Measurements from ENCODE around the gene IFIT5. TPM values are rescaled to one million over a fixed set of nuclear protein-coding genes. Genes with fewer than 3 reads are reported as not detected.

The IFIT5 gene
- total RNA-seq, 1 donor from 2014 or later: 42.9 TPM

GRCh38 chr10:89458291-89458690, 43.9 kb downstream of the IFIT5 start:
- H3K4me3 Mint-ChIP-seq (ENCODE audit: unreplicated experiment): no peak overlapping the region
- FAIRE-seq (peak; percentile 99), DNase-seq (ENCODE audit: low read depth) (peak; percentile 87)
- Histone ChIP-seq H4K20me1 (ENCODE audit: insufficient read depth, low read length) (no peaks in the 10 kb centered on the region), H3K9ac (ENCODE audit: low read length) (no peak overlapping the region), H3K27me3 (ENCODE audit: insufficient read depth, low read length) (no peaks in the 10 kb centered on the region), H3K9me3 (ENCODE audit: insufficient read depth, low read depth, low read length) (no peaks in the 10 kb centered on the region), H3K4me2 (ENCODE audit: low read length) (peak overlapping the region; percentile 75), H3K4me1 (ENCODE audit: insufficient read depth, low read length) (peaks cover 9% of the 10 kb centered on the region), H3K36me3 (ENCODE audit: insufficient read depth, low read length) (no peaks in the 10 kb centered on the region), H3K4me3 (ENCODE audit: insufficient read depth, low read depth, low read length) (peak overlapping the region; percentile 14), H2AFZ (ENCODE audit: low read depth, low read length) (no peak overlapping the region), H3K27ac (ENCODE audit: low read depth, low read length) (peak overlapping the region; percentile 10), H3K79me2 (ENCODE audit: insufficient read depth, low read length) (no peaks in the 10 kb centered on the region)
- H3K27ac Mint-ChIP-seq (ENCODE audit: unreplicated experiment): no peak overlapping the region
- no peaks in the 10 kb centered on the region for H3K27me3 Mint-ChIP-seq (ENCODE audit: low read depth, unreplicated experiment)
- no peaks in the 10 kb centered on the region for H3K36me3 Mint-ChIP-seq (ENCODE audit: low read depth, unreplicated experiment)
- H3K9me3 Mint-ChIP-seq (ENCODE audit: unreplicated experiment): peaks cover 2% of the 10 kb centered on the region
- TF ChIP-seq CTCF (IDR thresholded peaks at IDR 0.05; ENCODE audit: insufficient read depth, low read depth, low read length) (no peak), EZH2 (IDR thresholded peaks at IDR 0.05; ENCODE audit: insufficient read depth, low read length) (no peak)
- peaks cover 13% of the 10 kb centered on the region for H3K4me1 Mint-ChIP-seq (ENCODE audit: low read depth, unreplicated experiment)

- peak overlapping the region; percentile 75 for H3K4me2 ChIP-seq (ENCODE audit: low read length)
- no peaks in the 10 kb centered on the region for H4K20me1 ChIP-seq (ENCODE audit: insufficient read depth, low read length)
- H3K9ac ChIP-seq (ENCODE audit: low read length): no peak overlapping the region
- peak overlapping the region; percentile 10 for H3K27ac ChIP-seq (ENCODE audit: low read depth, low read length)
- no peak for FAIRE-seq
- H3K27me3 Mint-ChIP-seq (ENCODE audit: low read depth, unreplicated experiment): no peaks in the 10 kb centered on the region
- no peak overlapping the region for H2AFZ ChIP-seq (ENCODE audit: low read depth, low read length)
- H3K27me3 ChIP-seq (ENCODE audit: insufficient read depth, low read length): no peaks in the 10 kb centered on the region
- H3K27ac Mint-ChIP-seq (ENCODE audit: unreplicated experiment): peak overlapping the region; percentile 58
- H3K4me1 Mint-ChIP-seq (ENCODE audit: low read depth, unreplicated experiment): peaks cover 13% of the 10 kb centered on the region
- no peaks in the 10 kb centered on the region for H3K36me3 Mint-ChIP-seq (ENCODE audit: low read depth, unreplicated experiment)
- peaks cover 2% of the 10 kb centered on the region for H3K9me3 Mint-ChIP-seq (ENCODE audit: unreplicated experiment)
- H3K4me1 ChIP-seq (ENCODE audit: insufficient read depth, low read length): peaks cover 9% of the 10 kb centered on the region
- H3K4me3 Mint-ChIP-seq (ENCODE audit: unreplicated experiment): no peak overlapping the region
- no peaks in the 10 kb centered on the region for H3K36me3 ChIP-seq (ENCODE audit: insufficient read depth, low read length)
- no peaks in the 10 kb centered on the region for H3K79me2 ChIP-seq (ENCODE audit: insufficient read depth, low read length)
- no peaks in the 10 kb centered on the region for H3K9me3 ChIP-seq (ENCODE audit: insufficient read depth, low read depth, low read length)
- TF ChIP-seq EZH2 (IDR thresholded peaks at IDR 0.05; ENCODE audit: insufficient read depth, low read length): no peak
- no peak for TF ChIP-seq CTCF (IDR thresholded peaks at IDR 0.05; ENCODE audit: insufficient read depth, low read depth, low read length)
- peak; percentile 36 for DNase-seq (ENCODE audit: low read depth)
- peak overlapping the region; percentile 14 for H3K4me3 ChIP-seq (ENCODE audit: insufficient read depth, low read depth, low read length)
These were observed 44.4 kb downstream of the IFIT5 start for GRCh38 chr10:89458784-89459183.

- no peaks in the 10 kb centered on the region for H3K36me3 Mint-ChIP-seq (ENCODE audit: low read depth, unreplicated experiment)
- no peak for FAIRE-seq
- no peak overlapping the region for H3K27ac Mint-ChIP-seq (ENCODE audit: unreplicated experiment)
- H3K27me3 ChIP-seq (ENCODE audit: insufficient read depth, low read length): no peaks in the 10 kb centered on the region
- no peak for DNase-seq (ENCODE audit: low read depth)
- peaks cover 12% of the 10 kb centered on the region for H3K4me1 Mint-ChIP-seq (ENCODE audit: low read depth, unreplicated experiment)
- no peak overlapping the region for H3K9ac ChIP-seq (ENCODE audit: low read length)
- H2AFZ ChIP-seq (ENCODE audit: low read depth, low read length): no peak overlapping the region
- no peaks in the 10 kb centered on the region for H3K9me3 ChIP-seq (ENCODE audit: insufficient read depth, low read depth, low read length)
- H3K36me3 ChIP-seq (ENCODE audit: insufficient read depth, low read length): no peaks in the 10 kb centered on the region
- H3K4me2 ChIP-seq (ENCODE audit: low read length): no peak overlapping the region
- peaks cover 1% of the 10 kb centered on the region for H3K4me1 ChIP-seq (ENCODE audit: insufficient read depth, low read length)
- H3K27ac ChIP-seq (ENCODE audit: low read depth, low read length): no peak overlapping the region
- H3K4me3 Mint-ChIP-seq (ENCODE audit: unreplicated experiment): no peak overlapping the region
- no peaks in the 10 kb centered on the region for H3K27me3 Mint-ChIP-seq (ENCODE audit: low read depth, unreplicated experiment)
- H3K9me3 Mint-ChIP-seq (ENCODE audit: unreplicated experiment): no peaks in the 10 kb centered on the region
- no peaks in the 10 kb centered on the region for H3K79me2 ChIP-seq (ENCODE audit: insufficient read depth, low read length)
- H3K4me3 ChIP-seq (ENCODE audit: insufficient read depth, low read depth, low read length): no peak overlapping the region
- TF ChIP-seq CTCF (IDR thresholded peaks at IDR 0.05; ENCODE audit: insufficient read depth, low read depth, low read length): no peak
- no peaks in the 10 kb centered on the region for H4K20me1 ChIP-seq (ENCODE audit: insufficient read depth, low read length)
These were observed 49.6 kb downstream of the IFIT5 start for GRCh38 chr10:89463846-89464537.

All from astrocyte (in vitro differentiated cells and primary cell).